ENCODE data around the gene PON3. TPM values are rescaled to one million over a fixed set of nuclear protein-coding genes. Genes with fewer than 3 reads are reported as not detected.
A peak's percentile ranks its signal among the peaks of the same experiment; 100 is the strongest.

Gene PON3
- total RNA-seq, 1 experiment from 2014 or later, result 0.49 TPM

GRCh38 chr7:95342029-95342428, 54.1 kb downstream of the PON3 start:
- no peak for DNase-seq (ENCODE audit: low read depth)

- DNase-seq (ENCODE audit: low read depth), result no peak
These were observed 55.7 kb downstream of the PON3 start for GRCh38 chr7:95340491-95340890.

GRCh38 chr7:95338832-95339231, 57.3 kb downstream of the PON3 start:
- DNase-seq (ENCODE audit: low read depth), result no peak

GRCh38 chr7:95335093-95335492, 61.1 kb downstream of the PON3 start:
- peak; percentile 70 for DNase-seq (ENCODE audit: low read depth)

GRCh38 chr7:95334447-95334846, 61.7 kb downstream of the PON3 start:
- no peak for DNase-seq (ENCODE audit: low read depth)

- no peak for DNase-seq (ENCODE audit: low read depth)
These were observed 65.2 kb downstream of the PON3 start for GRCh38 chr7:95330961-95331337.

- DNase-seq (ENCODE audit: low read depth), result peak; percentile 53
These were observed 65.8 kb downstream of the PON3 start for GRCh38 chr7:95330204-95330960.

GRCh38 chr7:95327356-95327755, 68.8 kb downstream of the PON3 start:
- DNase-seq (ENCODE audit: low read depth), result peak; percentile 54

- no peak for DNase-seq (ENCODE audit: low read depth)
These were observed 71.7 kb downstream of the PON3 start, which contains the start of gene PON1 for GRCh38 chr7:95324431-95324830. Gene PON1 (minus strand): TSS chr7:95324532. CDS start chr7:95324475, 57 bp downstream.

GRCh38 chr7:95323410-95324129, 72.6 kb downstream of the PON3 start:
- no peak for DNase-seq (ENCODE audit: low read depth)

GRCh38 chr7:95322854-95323253, 73.3 kb downstream of the PON3 start:
- peak; percentile 23 for DNase-seq (ENCODE audit: low read depth)

- peak; percentile 43 for DNase-seq (ENCODE audit: low read depth)
These were observed 73.8 kb downstream of the PON3 start for GRCh38 chr7:95322396-95322795.

GRCh38 chr7:95321720-95322119, 74.5 kb downstream of the PON3 start:
- no peak for DNase-seq (ENCODE audit: low read depth)

- DNase-seq (ENCODE audit: low read depth), result no peak
These were observed 75.5 kb downstream of the PON3 start for GRCh38 chr7:95320651-95321050.

- DNase-seq (ENCODE audit: low read depth), result no peak
These were observed 76.6 kb downstream of the PON3 start for GRCh38 chr7:95319570-95319969.

GRCh38 chr7:95318501-95319100, 77.6 kb downstream of the PON3 start:
- no peak for DNase-seq (ENCODE audit: low read depth)

GRCh38 chr7:95317966-95318365, 78.2 kb downstream of the PON3 start:
- DNase-seq (ENCODE audit: low read depth), result no peak

GRCh38 chr7:95317546-95317945, 78.6 kb downstream of the PON3 start:
- no peak for DNase-seq (ENCODE audit: low read depth)

GRCh38 chr7:95316588-95316987, 79.6 kb downstream of the PON3 start:
- no peak for DNase-seq (ENCODE audit: low read depth)

GRCh38 chr7:95312561-95312960, 83.6 kb downstream of the PON3 start:
- no peak for DNase-seq (ENCODE audit: low read depth)

- no peak for DNase-seq (ENCODE audit: low read depth)
These were observed 84.8 kb downstream of the PON3 start for GRCh38 chr7:95311389-95311788.

- no peak for DNase-seq (ENCODE audit: low read depth)
These were observed 86.2 kb downstream of the PON3 start for GRCh38 chr7:95309951-95310350.

Measured in M059J (cell line).